ENCODE data around the gene PDE8B.
"Not testable (repeated sequence)": the region's sequence is repeated elsewhere in the genome, so short reads cannot be mapped to it uniquely, and the experiment has no call there.

PDE8B gene

DNA sequence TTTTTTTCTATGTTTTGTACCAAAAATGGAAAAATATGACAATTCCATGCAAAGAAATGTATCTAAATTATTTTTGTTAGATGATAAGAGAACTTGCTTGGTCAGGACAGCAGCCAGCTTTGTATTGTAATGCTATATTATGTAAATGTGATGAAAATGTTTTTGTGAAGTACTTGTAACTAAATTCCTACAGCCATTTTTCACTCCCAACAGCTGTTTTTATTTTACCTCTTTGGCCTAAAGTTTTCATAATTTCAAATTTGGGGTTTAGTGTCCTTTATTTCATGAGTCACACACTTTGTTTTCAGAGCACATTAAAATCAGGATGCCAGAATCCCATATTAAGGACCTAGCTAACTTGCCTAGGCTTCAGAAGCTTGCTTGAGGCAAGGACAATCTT, 217.5 kb downstream of the PDE8B start:
- in situ Hi-C loops (cut with MboI; ENCODE audit: low sequenced_read_pairs): no loop called here

DNA sequence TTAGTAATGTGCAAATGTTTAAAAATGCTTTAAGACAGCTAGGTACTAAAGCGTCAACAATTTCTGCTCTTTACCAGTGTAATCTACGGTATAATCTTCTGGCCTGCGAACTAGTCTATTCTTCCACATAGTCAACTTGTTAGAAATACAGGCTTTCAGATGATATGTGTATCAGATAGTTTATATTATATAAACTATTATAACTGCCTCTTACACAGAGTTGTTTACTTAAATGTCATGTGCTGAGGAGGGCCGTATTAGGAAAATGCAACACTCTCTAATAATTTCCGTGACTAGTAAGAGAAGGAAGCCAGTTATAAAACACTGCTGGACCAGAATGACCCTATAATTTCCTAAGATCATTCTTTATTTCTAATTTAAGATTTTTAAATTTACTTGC, 218.0 kb downstream of the PDE8B start:
- in situ Hi-C loops (cut with MboI; ENCODE audit: low sequenced_read_pairs): no loop called here

- in situ Hi-C loops (cut with MboI; ENCODE audit: low sequenced_read_pairs): no loop called here
These were observed 220.2 kb downstream of the PDE8B start for GRCh38 chr5:77430726-77431125.

- in situ Hi-C loops (cut with MboI; ENCODE audit: low sequenced_read_pairs): no loop called here
These were observed 220.8 kb downstream of the PDE8B start for GRCh38 chr5:77431286-77431685.

GRCh38 chr5:77431719-77432118, 221.2 kb downstream of the PDE8B start:
- in situ Hi-C loops (cut with MboI; ENCODE audit: low sequenced_read_pairs): no loop called here

DNA sequence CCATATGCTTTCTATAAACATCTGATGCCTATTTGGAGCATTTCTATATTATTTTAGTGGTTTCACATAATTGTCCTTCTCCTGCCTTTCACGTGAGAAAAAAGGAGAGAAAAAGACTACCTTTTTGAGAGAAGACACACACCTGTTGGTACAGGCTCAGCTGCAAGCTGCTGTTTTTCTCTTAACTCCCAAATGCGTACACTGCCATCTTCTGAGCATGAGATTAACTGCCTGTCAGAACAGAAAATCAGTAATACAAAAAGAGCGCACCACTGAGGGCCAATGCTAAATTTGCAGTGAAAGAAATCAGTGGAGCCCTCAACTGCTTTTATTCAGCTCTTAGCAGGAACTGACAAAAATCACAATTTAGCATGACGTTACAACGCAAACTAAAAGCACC, 226.7 kb downstream of the PDE8B start:
- in situ Hi-C loops (cut with MboI; ENCODE audit: low sequenced_read_pairs): no loop called here

DNA sequence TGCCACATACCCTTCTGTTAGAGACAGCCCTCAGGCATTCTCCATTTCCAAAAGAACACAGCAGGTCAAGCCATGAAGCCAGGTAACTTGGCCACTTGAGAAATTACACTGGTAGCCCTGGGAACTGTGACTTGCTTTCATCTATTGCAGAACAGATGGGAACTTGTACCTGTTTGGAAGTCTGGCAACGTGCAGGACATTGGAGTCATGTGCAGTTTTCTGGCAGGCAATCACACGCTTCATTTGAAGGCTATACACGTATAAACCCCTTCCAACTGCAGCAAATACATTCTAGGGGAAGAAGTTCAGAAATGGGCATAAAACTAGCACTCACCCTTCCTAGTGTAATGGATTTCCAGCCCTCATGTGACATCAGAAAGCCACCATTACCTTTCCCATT, 227.6 kb downstream of the PDE8B start:
- in situ Hi-C loops (cut with MboI; ENCODE audit: low sequenced_read_pairs): no loop called here

DNA sequence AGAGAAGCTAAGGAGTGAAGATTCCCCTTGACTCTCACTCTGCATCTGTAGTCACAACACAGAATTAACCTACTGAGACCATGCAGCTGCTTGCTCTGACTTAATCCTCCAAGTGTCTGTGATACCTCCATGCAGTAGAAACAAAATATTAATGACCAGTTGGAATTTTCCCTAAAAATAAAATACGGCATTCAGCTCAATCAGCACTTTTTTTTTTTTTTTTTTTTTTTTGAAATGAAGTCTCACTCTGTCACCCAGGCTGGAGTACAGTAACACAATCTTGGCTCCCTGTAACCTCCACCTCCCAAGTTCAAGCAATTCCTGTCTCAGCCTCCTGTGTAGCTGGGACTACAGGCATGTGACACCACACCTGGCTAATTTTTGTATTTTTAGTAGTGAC, 233.2 kb downstream of the PDE8B start:
- in situ Hi-C loops (cut with MboI; ENCODE audit: low sequenced_read_pairs): no loop called here

DNA sequence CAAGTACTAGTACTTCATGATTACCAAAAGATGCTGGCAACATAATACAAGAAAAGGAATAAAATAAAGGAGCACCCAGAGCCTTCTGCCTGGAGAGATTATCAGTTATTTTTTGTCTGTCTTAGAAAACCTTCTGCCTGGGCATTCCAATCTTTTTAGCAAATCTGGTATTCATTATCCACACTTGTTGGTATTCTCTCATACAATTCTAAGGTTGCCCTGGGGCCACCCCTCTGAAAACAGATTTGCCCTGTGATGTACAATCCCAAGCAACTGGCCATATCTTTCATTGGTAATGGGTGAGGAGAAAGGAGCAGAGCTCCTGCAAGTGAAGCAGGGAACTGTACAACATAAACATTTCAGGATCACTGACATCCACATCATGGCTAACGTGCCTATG, 233.9 kb downstream of the PDE8B start:
- in situ Hi-C loops (cut with MboI; ENCODE audit: low sequenced_read_pairs): no loop called here

DNA sequence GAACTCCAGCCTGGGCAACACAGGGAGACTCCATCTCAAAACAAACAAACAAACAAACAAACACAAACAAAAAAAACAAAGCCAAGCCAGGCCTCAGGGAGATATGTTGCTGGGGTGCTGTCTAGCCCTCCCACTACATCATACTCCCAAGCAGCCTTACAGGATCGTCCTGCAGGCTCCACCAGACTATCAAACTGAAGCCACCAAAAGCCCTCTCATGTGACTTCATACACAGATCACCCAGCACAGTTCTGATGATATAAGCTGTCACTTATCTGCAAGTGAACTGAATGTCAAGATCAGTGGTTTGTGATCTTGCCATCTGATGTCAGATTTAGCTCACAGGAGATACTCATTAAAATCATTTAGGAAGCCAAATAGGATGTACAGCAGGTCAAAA, 238.4 kb downstream of the PDE8B start:
- in situ Hi-C loops (cut with MboI; ENCODE audit: low sequenced_read_pairs): no loop called here

DNA sequence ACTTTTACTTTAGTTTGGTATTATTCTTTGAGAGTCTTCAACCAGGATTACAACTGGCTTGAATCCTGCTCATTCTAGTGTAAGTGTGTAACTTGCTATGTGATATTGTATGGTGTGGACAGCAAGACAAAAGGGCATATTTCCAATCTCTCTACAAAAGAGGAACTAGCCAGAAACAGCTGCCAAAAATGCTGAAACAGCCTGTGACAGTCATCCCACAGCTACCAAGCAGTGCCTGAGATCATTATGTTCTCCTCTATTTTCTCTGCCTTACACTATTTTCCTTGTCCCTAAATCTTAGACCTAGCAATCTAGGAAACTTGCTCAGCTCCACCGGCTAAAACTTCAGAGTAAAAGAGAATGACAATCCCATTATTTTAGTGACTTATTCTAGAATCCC, 238.8 kb downstream of the PDE8B start:
- in situ Hi-C loops (cut with MboI; ENCODE audit: low sequenced_read_pairs): no loop called here

DNA sequence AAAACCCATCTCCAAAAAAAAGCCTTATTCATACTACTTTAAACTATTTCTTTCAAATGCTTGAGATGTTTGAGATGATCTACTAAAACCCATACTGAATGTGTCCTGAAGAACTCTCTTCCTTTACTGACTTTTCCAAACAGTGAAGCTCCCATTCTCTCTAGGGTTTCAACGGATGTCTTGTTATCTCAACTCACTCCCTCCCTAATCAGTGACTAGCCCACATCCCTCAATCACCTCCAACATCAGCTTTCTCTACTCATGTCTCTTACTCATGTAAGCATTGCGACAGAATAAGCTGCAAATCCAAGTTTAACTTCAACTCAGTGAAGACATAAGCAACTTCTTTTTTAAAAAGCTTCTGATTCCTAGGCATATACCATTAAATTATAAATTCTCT, 239.5 kb downstream of the PDE8B start:
- in situ Hi-C loops (cut with MboI; ENCODE audit: low sequenced_read_pairs): no loop called here

DNA sequence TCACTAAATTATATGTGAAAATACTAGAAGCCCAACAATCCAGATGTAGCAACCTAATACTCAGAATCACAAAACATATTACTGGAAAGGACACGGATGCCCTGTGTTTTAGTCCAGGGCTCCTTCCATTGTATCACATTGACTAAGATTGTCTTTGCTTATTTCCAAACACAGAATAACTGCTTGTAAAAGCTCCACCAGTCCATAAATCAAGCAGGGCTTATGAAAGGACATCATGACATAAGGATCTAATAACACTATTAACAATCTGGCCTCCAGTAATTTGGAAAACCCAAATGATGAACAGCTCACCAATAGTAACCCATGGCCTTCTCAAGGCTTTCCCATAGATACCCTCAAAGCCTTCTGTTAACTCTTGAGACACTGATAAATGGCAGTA, 241.9 kb downstream of the PDE8B start:
- in situ Hi-C loops (cut with MboI; ENCODE audit: low sequenced_read_pairs): no loop called here

DNA sequence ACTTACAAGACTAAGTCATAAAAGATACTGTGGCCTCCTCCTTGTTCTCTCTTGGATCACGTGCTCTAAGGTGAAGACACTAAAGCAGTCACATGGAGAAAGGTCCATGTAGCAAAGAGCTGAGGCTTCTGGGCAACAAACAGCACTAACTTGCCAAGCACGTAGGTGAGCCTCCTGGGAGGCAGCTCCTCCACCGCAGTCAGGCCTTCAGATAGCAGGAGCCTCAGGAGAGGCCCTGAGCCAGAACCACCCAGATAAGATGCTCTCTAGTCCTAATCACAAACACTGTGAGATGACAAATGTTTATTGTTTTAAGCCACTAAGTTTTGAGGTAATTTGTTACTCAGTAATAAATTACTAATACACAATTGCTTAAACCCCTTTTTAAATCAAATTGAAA, 243.6 kb downstream of the PDE8B start:
- in situ Hi-C loops (cut with MboI; ENCODE audit: low sequenced_read_pairs): no loop called here

GRCh38 chr5:77461287-77461686, 250.8 kb downstream of the PDE8B start:
- in situ Hi-C loops (cut with MboI; ENCODE audit: low sequenced_read_pairs): no loop called here

DNA sequence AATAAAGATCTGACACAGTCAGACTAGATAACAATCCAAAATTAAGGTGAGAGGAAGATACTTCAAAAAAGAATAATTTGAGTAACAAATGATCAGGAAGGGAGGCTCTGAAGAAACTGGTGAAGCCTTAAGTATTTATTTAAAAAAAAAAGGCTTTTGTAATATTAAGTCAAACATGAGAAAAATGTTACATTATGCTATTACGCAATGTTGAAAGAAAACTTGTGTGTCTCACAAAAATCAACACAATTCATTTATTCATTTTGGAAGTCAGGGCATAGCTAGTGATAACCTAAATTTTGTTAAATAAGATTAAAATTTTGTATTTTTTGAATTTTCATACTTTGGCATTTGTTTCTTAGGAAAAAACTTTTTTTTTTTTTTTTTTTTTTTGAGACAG, 253.4 kb downstream of the PDE8B start:
- in situ Hi-C loops (cut with MboI; ENCODE audit: low sequenced_read_pairs): no loop called here

- in situ Hi-C loops (cut with MboI; ENCODE audit: low sequenced_read_pairs): not testable (repeated sequence)
These were observed 258.4 kb downstream of the PDE8B start for GRCh38 chr5:77468875-77469274.

DNA sequence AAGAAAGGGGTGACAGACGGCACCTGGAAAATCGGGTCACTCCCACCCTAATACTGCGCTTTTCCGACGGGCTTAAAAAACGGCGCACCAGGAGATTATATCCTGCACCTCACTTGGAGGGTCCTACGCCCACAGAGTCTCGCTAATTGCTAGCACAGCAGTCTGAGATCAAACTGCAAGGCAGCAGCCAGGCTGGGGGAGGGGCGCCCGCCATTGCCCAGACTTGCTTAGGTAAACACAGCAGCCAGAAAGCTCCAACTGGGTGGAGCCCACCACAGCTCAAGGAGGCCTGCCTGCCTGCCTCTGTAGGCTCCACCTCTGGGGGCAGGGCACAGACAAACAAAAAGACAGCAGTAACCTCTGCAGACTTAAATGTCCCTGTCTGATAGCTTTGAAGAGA, 264.6 kb downstream of the PDE8B start:
- in situ Hi-C loops (cut with MboI; ENCODE audit: low sequenced_read_pairs): not testable (repeated sequence)

Data from hTERT RPE-1 (cell line).